GM20000 (cell line): Measurements from ENCODE around the gene USP36.
"Not testable (repeated sequence)": the region's sequence is repeated elsewhere in the genome, so short reads cannot be mapped to it uniquely, and the experiment has no call there.

Experiments
- DNase-seq: peaks from one replicate; pipeline ENCODE4 v3.0.0; 2012; ENCODE audit warnings: low spot score
- TF ChIP-seq, protein P1 (sequence below): IDR thresholded peaks from 2 replicates; pipeline ENCODE4 v1.5.1; 2012; ENCODE audit warnings: mild to moderate bottlenecking, control low read depth; ENCODE audit errors: extremely low read depth, missing control alignments

The USP36 gene

DNA sequence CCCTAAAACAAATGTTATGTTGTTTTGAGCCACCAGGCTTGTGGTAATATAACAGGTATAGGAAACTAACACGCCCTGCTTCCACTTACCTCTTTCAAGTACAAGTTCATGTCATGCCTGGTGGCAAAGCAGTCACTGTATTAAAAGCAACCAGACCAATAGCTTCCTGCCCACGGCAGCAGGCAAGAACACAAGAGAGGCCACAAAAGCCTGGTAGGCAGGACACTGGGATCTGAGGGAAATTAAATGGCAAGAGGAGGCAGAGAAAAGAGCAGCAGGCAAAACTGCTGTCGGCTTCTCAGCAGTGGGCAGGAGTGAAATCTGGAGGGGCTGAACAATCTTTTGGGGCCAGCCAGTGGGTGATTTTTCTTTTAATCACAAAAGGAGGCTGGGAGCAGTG, 60.8 kb downstream of the USP36 start:
- TF ChIP-seq, protein P1, sequence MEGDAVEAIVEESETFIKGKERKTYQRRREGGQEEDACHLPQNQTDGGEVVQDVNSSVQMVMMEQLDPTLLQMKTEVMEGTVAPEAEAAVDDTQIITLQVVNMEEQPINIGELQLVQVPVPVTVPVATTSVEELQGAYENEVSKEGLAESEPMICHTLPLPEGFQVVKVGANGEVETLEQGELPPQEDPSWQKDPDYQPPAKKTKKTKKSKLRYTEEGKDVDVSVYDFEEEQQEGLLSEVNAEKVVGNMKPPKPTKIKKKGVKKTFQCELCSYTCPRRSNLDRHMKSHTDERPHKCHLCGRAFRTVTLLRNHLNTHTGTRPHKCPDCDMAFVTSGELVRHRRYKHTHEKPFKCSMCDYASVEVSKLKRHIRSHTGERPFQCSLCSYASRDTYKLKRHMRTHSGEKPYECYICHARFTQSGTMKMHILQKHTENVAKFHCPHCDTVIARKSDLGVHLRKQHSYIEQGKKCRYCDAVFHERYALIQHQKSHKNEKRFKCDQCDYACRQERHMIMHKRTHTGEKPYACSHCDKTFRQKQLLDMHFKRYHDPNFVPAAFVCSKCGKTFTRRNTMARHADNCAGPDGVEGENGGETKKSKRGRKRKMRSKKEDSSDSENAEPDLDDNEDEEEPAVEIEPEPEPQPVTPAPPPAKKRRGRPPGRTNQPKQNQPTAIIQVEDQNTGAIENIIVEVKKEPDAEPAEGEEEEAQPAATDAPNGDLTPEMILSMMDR: no peak
- peak; percentile 16 for DNase-seq

DNA sequence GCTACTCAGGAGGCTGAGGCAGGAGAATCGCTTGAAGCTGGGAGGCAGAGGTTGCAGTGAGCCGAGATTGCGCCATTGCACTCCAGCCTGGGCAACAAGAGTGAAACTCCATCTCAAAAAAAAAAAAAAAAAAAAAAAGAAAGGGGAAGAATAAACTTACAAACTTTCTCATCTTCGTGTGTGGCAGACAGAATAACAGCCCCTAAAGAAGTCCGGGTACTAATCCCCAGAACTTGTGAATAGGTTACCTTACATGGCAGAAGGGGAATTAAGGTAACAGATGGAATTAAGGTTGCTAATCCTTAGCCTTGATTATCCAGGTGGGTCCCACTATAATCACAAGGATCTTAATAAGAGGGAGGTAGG, 61.3 kb downstream of the USP36 start:
- not testable (repeated sequence) for DNase-seq

DNA sequence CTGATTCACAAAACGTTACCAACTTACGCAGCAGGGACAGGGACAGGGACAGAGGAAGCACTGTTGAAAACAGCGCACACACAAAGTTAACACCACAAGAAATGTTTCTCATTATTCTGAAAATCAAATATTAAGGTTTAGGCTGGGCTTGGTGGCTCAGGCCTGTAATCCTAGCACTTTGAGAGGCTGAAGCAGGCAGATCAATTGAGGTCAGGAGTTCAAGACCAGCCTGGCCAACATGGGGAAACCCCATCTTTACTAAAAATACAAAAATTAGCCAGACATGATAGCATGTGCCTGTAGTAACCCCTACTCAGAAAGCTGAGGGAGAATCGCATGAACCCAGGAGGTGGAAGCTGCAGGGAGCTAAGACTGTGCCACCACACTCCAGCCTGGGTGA, 62.7 kb downstream of the USP36 start:
- DNase-seq: no peak
- TF ChIP-seq, protein P1: no peak

DNA sequence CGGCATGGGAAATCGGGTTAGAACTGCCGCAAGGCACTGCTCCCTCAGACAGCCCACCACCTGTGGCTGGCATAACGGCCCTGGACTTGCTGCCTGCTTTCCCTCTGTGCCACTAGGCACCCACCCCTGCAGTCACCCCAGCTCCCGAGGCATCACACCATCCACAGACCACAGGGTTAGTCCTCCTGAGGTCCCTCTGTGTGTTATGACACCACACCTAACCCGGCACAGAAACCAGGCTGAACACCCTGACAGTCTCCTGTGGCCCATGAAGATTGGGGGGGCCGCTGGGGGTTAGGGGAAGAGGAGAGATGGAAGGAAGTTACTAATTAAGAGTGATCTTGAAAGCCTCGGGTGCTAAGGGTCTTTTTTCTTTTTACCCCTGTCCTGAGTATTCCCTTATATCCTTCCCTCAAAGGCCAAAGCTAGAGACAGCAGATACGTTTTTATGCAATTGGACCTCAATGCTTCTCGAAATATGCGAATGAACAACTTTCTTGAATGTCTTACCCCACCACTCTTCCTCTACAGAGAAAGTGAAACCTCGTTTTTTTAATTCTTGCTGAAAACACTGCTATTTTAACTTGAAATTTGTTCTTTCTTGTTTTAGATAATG, 65.5 kb downstream of the USP36 start:
- TF ChIP-seq, protein P1: no peak
- DNase-seq: no peak

DNA sequence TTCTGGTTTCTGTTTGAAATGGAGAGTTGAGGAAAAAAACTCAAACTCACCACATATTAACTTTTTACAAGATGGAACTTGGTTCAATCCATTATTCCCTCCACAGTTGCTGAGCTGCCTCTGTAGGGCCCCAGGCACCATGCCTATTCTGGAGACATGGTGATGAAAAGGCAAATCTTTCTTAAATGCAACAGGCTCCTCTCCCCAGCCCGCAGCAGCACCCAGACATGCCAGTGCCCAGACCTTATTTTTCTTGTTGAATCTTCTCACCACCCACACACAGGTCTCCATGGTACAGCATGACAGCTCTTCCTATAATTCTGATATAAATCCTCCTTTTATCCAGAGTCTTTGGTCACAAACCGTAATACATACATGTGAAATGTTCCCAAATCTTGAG, 66.2 kb downstream of the USP36 start:
- DNase-seq: no peak

DNA sequence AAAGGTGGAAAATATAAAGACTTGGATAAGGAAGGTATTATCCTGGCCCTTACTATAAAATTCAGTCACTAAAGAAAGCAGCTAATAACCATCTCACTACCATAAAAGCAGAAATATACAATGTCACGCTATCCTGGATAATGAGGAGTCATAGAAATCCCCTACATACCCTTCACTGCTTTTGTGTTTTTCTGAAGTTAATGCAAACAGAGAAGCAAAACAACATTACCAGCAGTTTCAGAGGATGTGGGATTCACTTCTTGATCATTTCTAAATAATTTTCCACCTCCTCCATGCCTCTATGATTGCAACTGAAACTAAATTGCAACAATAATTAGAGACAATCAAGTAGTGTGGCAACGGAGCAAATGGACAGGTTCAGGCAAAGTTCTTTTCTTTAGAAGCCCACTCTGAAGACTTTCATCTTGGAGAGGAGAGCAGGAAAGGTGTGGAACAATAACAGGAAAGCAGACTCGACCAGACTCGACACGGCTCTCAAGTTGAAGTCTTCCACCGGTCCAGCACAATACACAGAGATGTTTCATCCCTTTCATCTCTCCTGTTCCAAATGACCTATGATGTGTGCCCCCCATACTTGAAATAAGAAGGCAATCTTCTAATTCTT, 68.7 kb downstream of the USP36 start:
- peak; percentile 52 for DNase-seq
- TF ChIP-seq, protein P1: no peak

More for the DNA sequence above, 66.2 kb downstream of the USP36 start:
- TF ChIP-seq, protein P1: no peak

DNA sequence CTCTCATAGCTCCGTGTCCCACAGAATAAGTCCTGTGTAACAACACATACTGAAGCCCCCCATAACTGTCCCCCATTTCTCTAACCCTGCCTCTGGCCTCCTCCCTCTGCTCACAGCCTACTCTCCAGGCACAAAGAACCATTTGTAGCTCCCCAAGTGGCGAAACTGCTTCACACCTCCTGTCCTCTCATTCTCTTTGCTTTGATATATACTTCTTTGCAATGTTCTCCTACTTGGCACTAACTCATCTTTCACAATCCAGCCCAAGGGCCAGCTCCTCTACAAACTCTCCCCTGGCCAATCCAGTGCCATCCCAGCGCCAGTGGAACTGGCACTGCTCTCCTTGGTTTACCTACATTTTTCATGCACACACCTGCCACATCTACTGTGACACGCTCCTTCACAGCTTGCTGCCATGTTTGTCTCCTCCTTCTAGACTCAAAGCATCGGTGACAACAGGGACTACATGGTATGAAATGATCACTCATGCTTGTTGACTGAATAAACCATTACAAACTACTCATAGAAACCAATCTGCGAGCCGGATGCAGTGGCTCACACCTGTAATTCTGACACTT, 71.3 kb downstream of the USP36 start:
- no peak for DNase-seq
- TF ChIP-seq, protein P1: no peak

DNA sequence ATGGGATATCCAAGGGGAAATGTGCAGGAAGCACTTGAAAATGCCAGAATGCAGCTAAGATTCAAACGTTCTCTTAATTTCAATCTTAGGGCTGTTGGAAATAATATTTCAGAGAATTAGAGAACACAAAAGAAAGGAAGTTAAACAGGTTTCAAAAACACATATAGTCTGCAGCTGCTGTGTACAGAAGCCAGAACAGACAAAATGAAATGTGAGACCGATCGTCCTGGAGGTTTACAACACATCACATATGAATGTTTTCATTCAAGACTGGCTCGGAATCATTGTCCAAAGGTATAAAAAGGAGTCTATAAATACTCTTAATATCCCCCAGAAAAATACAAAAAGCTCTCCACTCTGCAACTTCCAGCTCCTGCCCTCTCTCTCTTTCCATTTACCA, 72.8 kb downstream of the USP36 start:
- no peak for DNase-seq
- TF ChIP-seq, protein P1: no peak
